Activated naive CD4-positive, alpha-beta T cell treated with anti-CD3 and anti-CD28 coated beads, Interleukin-2, amount 10 ng/mL, durations not matched to agents 5 hours and 36 hours (primary cell): ENCODE data around the gene ASCL3. TPM values are rescaled to one million over a fixed set of nuclear protein-coding genes. Genes with fewer than 3 reads are reported as not detected.

ENCODE experiments used
- total RNA-seq, 2 experiments: library from RNA; stranded (reverse); gene quantifications; one replicate each; pipeline ENCODE4 v1.2.3, GENCODE V29; 2021

Gene ASCL3
- not detected for total RNA-seq

GRCh38 chr11:8942518-8943066 lies at the start of gene ASCL3:
ASCL3 (minus strand) TSS chr11:8943016; CDS start chr11:8938161, 4,855 bp downstream.

GRCh38 chr11:8964324-8965320 lies 21.8 kb upstream of the ASCL3 start, which contains the start of gene TMEM9B:
TMEM9B (minus strand) TSS chr11:8964442; CDS start chr11:8964313, 129 bp downstream.

GRCh38 chr11:8932564-8933180 lies 10.1 kb downstream of the ASCL3 start, which contains the start of gene C11orf16:
C11orf16 (minus strand) TSS chr11:8932947; CDS start chr11:8932308, 639 bp downstream.

GRCh38 chr11:8911029-8911823 lies 31.6 kb downstream of the ASCL3 start, which contains the start of gene AKIP1:
AKIP1 (plus strand) TSS chr11:8911189; CDS start chr11:8911450, 261 bp downstream.

Other genes with a start within 250 kb of the ASCL3 start
- 10 to 100 TPM; 30.1 to 31.4 TPM for gene AKIP1, start 31.8 kb downstream of the ASCL3 start, total RNA-seq
- gene C11orf16, start 10.1 kb downstream of the ASCL3 start, total RNA-seq = not detected
- gene TMEM9B, start 21.4 kb upstream of the ASCL3 start, total RNA-seq = 10 to 100 TPM; 33.2 to 34.2 TPM
- gene NRIP3, start 61.0 kb upstream of the ASCL3 start, total RNA-seq = under 1 TPM; 0.53 to 0.78 TPM
- gene SCUBE2, start 148.6 kb upstream of the ASCL3 start, total RNA-seq = not detected